ENCODE measurements around the gene AOC2.

DNA sequence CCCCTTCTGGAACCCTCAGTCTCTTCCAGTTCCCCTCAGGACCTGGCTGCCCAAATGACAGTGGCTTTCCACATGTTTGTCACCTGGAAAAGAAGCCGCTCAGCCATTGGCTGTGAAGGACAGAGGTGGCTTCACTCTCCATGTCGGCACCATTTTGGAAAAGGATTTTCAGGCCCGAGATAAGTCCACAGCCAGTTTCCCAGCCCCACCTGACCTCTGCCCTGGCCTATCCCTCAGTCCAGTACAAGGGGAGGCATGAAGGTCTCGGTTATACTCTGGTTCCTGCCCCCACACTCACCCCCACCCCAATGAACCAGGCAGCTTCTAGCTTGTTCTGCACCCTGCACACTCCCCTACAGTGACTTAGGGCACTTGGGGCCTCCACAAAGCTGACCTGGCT lies 21.8 kb downstream of the AOC2 start:
- TF ChIP-seq, protein P1, sequence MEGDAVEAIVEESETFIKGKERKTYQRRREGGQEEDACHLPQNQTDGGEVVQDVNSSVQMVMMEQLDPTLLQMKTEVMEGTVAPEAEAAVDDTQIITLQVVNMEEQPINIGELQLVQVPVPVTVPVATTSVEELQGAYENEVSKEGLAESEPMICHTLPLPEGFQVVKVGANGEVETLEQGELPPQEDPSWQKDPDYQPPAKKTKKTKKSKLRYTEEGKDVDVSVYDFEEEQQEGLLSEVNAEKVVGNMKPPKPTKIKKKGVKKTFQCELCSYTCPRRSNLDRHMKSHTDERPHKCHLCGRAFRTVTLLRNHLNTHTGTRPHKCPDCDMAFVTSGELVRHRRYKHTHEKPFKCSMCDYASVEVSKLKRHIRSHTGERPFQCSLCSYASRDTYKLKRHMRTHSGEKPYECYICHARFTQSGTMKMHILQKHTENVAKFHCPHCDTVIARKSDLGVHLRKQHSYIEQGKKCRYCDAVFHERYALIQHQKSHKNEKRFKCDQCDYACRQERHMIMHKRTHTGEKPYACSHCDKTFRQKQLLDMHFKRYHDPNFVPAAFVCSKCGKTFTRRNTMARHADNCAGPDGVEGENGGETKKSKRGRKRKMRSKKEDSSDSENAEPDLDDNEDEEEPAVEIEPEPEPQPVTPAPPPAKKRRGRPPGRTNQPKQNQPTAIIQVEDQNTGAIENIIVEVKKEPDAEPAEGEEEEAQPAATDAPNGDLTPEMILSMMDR (IDR thresholded peaks at IDR 0.05), result no peak
- TF ChIP-seq POLR2A (IDR thresholded peaks at IDR 0.05) (no peak), POLR2AphosphoS5 (IDR thresholded peaks at IDR 0.05) (no peak)
